GM23338 (cell line): ENCODE measurements around the gene HMCES. TPM values are rescaled to one million over a fixed set of nuclear protein-coding genes. Genes with fewer than 3 reads are reported as not detected.
A peak's percentile ranks its signal among the peaks of the same experiment; 100 is the strongest.

Experiments used
- ATAC-seq: fragments of 200-7000 bp; cut with Tn5 transposase; 3 replicates; pipeline ENCODE4 v1.9.1; 2020
- DNase-seq: peaks from one replicate; pipeline ENCODE4 v3.0.0-alpha.2; 2015; ENCODE audit warnings: low spot score
- H2AFZ ChIP-seq: fragments of 200-600 bp; sonication (generic); 2 replicates; pipeline ENCODE4 v1.8.0; 2016; ENCODE audit warnings: antibody characterized with exemption, mild to moderate bottlenecking, moderate library complexity
- H3F3A ChIP-seq: fragments of 200-600 bp; sonication (generic); replicated peaks from 2 replicates; pipeline ENCODE4 v1.8.0; 2017; ENCODE audit warnings: antibody characterized with exemption, mixed run types, low read depth
- H3K27ac ChIP-seq: fragments of 200-600 bp; sonication (generic); 2 replicates; pipeline ENCODE4 v1.6.1; 2016; ENCODE audit warnings: low read depth
- H3K27me3 ChIP-seq: fragments of 200-600 bp; sonication (generic); 2 replicates; pipeline ENCODE4 v1.8.0; 2016; ENCODE audit warnings: mild to moderate bottlenecking, mixed run types, moderate library complexity; ENCODE audit not compliant: insufficient read depth
- H3K36me3 ChIP-seq: fragments of 200-600 bp; sonication (generic); 2 replicates; pipeline ENCODE4 v1.8.0; 2016; ENCODE audit warnings: mild to moderate bottlenecking; ENCODE audit not compliant: insufficient read depth
- H3K4me1 ChIP-seq: fragments of 200-600 bp; sonication (generic); 2 replicates; pipeline ENCODE4 v1.8.0; 2016; ENCODE audit warnings: mild to moderate bottlenecking, moderate library complexity; ENCODE audit not compliant: insufficient read depth
- H3K4me2 ChIP-seq: fragments of 200-600 bp; sonication (generic); 2 replicates; pipeline ENCODE4 v1.7.1; 2017; ENCODE audit warnings: mixed run types
- H3K4me3 ChIP-seq: fragments of 200-600 bp; sonication (generic); 2 replicates; pipeline ENCODE4 v1.6.1; 2016; ENCODE audit warnings: mixed run types
- H3K79me2 ChIP-seq: fragments of 200-600 bp; sonication (generic); replicated peaks from 2 replicates; pipeline ENCODE4 v1.8.0; 2017; ENCODE audit warnings: mild to moderate bottlenecking; ENCODE audit not compliant: insufficient read depth
- H3K9me2 ChIP-seq: fragments of 200-600 bp; sonication (generic); 2 replicates; pipeline ENCODE4 v1.8.0; 2017; ENCODE audit not compliant: insufficient read depth
- H4K20me1 ChIP-seq: fragments of 200-600 bp; sonication (generic); replicated peaks from 2 replicates; pipeline ENCODE4 v1.8.0; 2017; ENCODE audit warnings: mild to moderate bottlenecking; ENCODE audit not compliant: insufficient read depth
- H3K27ac Mint-ChIP-seq: 2 replicates; pipeline ENCODE4 v1.8.0; 2020; ENCODE audit warnings: inconsistent platforms, mild to moderate bottlenecking, moderate library complexity, mixed read lengths
- H3K27me3 Mint-ChIP-seq: 3 replicates; pipeline ENCODE4 v1.8.0; 2022; ENCODE audit warnings: low read depth, mild to moderate bottlenecking, moderate library complexity, mixed read lengths, inconsistent platforms; ENCODE audit not compliant: insufficient read depth, poor library complexity
- H3K36me3 Mint-ChIP-seq: 3 replicates; pipeline ENCODE4 v1.8.0; 2021; ENCODE audit warnings: low read depth, mild to moderate bottlenecking, inconsistent platforms, moderate library complexity, mixed read lengths
- H3K4me1 Mint-ChIP-seq: 3 replicates; pipeline ENCODE4 v1.8.0; 2020; ENCODE audit warnings: mild to moderate bottlenecking, inconsistent platforms, mixed read lengths
- H3K4me3 Mint-ChIP-seq: 3 replicates; pipeline ENCODE4 v1.8.0; 2021; ENCODE audit warnings: moderate library complexity, mild to moderate bottlenecking, inconsistent platforms, mixed read lengths
- H3K9me3 Mint-ChIP-seq: 3 replicates; pipeline ENCODE4 v1.8.0; 2020; ENCODE audit warnings: moderate library complexity, mild to moderate bottlenecking, inconsistent platforms, mixed read lengths
- CREB1 ChIP-seq: fragments of 250-450 bp; sonication (Bioruptor Pico); IDR thresholded peaks from 2 replicates; pipeline ENCODE4 v1.5.0; 2020; ENCODE audit warnings: low read depth, mild to moderate bottlenecking, moderate library complexity
- CTCF ChIP-seq, 2 experiments: fragments of 200-600 bp in 1 of 2; sonication (generic) in 1 of 2; conservative IDR thresholded peaks; 2 replicates each; pipeline versions ENCODE4 v1.5.1 to v1.6.1; 2016 to 2017; ENCODE audit warnings: antibody characterized with exemption in 2 of 2, low read depth in 2 of 2, mild to moderate bottlenecking in 2 of 2, moderate library complexity in 1 of 2
- NANOG ChIP-seq: IDR thresholded peaks from 2 replicates; pipeline ENCODE4 v1.6.1; 2016; ENCODE audit warnings: antibody characterized with exemption, borderline replicate concordance
- REST ChIP-seq: IDR thresholded peaks from one replicate; pipeline ENCODE4 v1.6.1; 2018; ENCODE audit warnings: antibody characterized with exemption; ENCODE audit not compliant: unreplicated experiment
- STAT1 ChIP-seq: IDR thresholded peaks from one replicate; pipeline ENCODE4 v1.6.1; 2016; ENCODE audit warnings: antibody characterized with exemption; ENCODE audit not compliant: unreplicated experiment
- ZNF114 ChIP-seq: fragments of 250-450 bp; sonication (Bioruptor Pico); IDR thresholded peaks from 2 replicates; pipeline ENCODE4 v1.5.0; 2020; ENCODE audit warnings: mild to moderate bottlenecking, moderate library complexity
- ZNF331 ChIP-seq: fragments of 250-450 bp; sonication (Bioruptor Pico); IDR thresholded peaks from 2 replicates; pipeline ENCODE4 v1.5.0; 2020; ENCODE audit warnings: low read depth, mild to moderate bottlenecking, moderate library complexity
- ZNF462 ChIP-seq: fragments of 250-450 bp; sonication (Bioruptor Pico); IDR thresholded peaks from 2 replicates; pipeline ENCODE4 v1.5.0; 2020; ENCODE audit warnings: mild to moderate bottlenecking, moderate library complexity
- polyA plus RNA-seq: library from polyadenylated mRNA; unstranded; fragments of >200 nt; fragmentation: Nextera tagmentation; extraction: Ambion mirVana; gene quantifications from 2 replicates; pipeline ENCODE4 v1.2.1, GENCODE V29; 2016
- total RNA-seq: library from RNA; depleted of rRNA; stranded (reverse); fragments of >200 nt; shearing (Covaris generic); gene quantifications from 2 replicates; pipeline ENCODE4 v1.2.3, GENCODE V29; 2014

Gene HMCES
- total and polyA plus RNA-seq, 2 experiments from 2014 or later = 36.5 to 44.5 TPM

GRCh38 chr3:129315223-129315997, 36.7 kb downstream of the HMCES start (continued):
- TF ChIP-seq NANOG = no peak
- no peak for TF ChIP-seq ZNF114 (CRISPR knock-in tag)
- TF ChIP-seq ZNF462 (CRISPR knock-in tag) = no peak
- no peak for TF ChIP-seq CREB1 (CRISPR knock-in tag)
- no peak for TF ChIP-seq STAT1

- peaks cover 4% of the 10 kb centered on the region; the same call in 2 of the 3 replicates for H3K36me3 Mint-ChIP-seq
- no peak; the same call in 2 of the 3 replicates for ATAC-seq
- Histone ChIP-seq H2AFZ (no peak overlapping the region), H3K79me2 (peaks cover 11% of the 10 kb centered on the region), H3K9me2 (no peaks in the 10 kb centered on the region), H4K20me1 (no peaks in the 10 kb centered on the region), H3K4me2 (peak overlapping the region; percentile 95), H3K36me3 (no peaks in the 10 kb centered on the region), H3K27me3 (no peaks in the 10 kb centered on the region), H3K27ac (no peak overlapping the region), H3F3A (no peaks in the 10 kb centered on the region), H3K4me1 (peaks cover 7% of the 10 kb centered on the region), H3K4me3 (peak overlapping the region; percentile 97)
- peaks cover 19% of the 10 kb centered on the region for H3K27me3 Mint-ChIP-seq
- DNase-seq = no peak
- H3K4me1 Mint-ChIP-seq = peaks cover 11% of the 10 kb centered on the region
- H3K9me3 Mint-ChIP-seq = no peaks in the 10 kb centered on the region; the same call in 2 of the 3 replicates
- H3K27ac Mint-ChIP-seq = no peak overlapping the region
- H3K4me3 Mint-ChIP-seq = peak overlapping the region; percentile 93
- TF ChIP-seq ZNF331 (CRISPR knock-in tag) (no peak), REST (no peak), CTCF (conservative IDR thresholded peaks at IDR 0.05; ENCODE audit: low read depth in 2 of 2) (no peak)
These were observed 37.3 kb downstream of the HMCES start for GRCh38 chr3:129315998-129316247.
